GM19324 (cell line): ENCODE data around the gene DDX1.
"Not testable (repeated sequence)": the region's sequence is repeated elsewhere in the genome, so short reads cannot be mapped to it uniquely, and the experiment has no call there.

Experiments
- ATAC-seq: cut with Tn5 transposase; IDR thresholded peaks from one replicate; pipeline ENCODE4 v1.9.1; 2021; ENCODE audit warnings: mild to moderate bottlenecking, moderate library complexity; ENCODE audit not compliant: unreplicated experiment, low FRiP score

DDX1 gene

DNA sequence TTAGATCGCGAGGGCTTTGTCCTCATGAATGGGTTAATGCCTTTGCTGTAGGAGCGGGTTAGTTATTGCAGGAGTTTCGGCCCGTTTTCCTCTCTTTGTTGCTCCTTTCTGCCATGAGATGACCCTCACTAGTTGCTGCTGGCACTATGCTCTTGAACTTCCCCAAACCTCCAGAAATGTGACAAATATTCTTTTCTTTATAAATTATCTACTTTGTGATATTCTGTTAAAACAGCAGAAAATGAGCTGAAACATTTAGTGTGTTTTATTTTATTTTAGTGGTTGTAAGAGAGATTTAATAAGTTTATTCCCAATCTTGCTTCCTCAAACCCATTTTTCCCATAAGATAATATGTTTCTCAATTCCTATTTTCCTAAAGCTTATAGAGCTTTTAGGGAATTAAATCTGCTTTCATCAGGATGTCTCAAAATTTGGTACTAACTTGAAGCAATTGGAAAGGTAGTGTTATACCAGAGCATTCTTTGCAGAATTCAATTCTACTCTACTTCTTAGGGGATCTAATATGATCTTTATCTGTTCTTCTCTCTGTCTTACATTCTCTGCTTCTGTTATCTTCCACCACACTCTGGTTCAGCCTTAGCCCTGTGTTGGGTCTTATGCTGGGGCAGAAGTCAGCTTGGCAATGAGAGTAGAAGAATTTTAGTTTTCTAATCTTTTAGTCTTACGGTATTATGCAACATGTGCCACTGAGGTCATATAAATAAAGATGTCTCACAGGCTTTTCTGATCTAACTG, 23.1 kb downstream of the DDX1 start:
- ATAC-seq: no peak

DNA sequence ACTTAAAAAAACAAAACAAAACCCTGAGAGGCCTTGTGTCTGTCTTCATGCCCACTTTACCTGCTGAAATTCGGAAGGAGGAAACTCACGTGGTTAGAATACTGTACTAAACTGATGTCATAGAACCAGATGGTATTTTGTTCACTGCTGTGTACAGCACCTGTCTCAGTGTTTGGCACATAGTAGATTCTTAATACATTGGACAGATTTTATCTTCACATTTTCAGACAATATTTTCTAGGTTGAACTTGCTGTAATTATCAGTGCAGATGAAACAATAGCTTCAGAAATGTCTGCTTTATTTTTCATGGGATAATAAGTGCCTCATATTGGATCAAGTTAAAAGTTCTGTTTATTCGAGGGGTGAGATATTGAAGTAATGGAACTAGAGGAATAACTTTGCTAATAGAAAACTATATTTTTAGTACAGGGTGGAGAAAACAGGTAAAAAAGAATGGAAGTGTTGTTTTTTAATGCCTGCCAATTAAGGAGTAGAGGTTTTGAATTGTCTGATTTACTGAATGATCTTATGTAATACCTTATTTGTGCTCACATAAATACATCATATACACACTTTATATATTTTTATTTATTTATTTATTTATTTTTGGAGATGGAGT, 23.7 kb downstream of the DDX1 start:
- no peak for ATAC-seq

DNA sequence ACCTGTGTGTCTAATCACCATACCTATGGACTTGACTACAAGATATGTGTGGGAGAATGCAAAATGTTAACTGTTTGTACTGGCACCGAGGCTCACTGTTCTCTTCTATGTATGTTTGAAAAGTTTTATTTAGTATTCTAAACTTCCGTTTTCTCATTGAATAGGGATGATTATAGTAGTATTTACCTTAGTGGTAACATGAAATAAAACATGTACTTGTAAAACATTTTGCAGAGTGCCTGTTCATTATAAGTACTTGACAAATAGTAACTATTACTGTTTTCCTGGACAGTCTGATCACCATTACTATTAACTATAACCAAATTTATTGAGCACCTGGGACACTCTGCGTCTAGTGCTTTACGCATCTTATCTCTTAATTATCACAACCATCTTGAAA, 24.8 kb downstream of the DDX1 start:
- no peak for ATAC-seq

DNA sequence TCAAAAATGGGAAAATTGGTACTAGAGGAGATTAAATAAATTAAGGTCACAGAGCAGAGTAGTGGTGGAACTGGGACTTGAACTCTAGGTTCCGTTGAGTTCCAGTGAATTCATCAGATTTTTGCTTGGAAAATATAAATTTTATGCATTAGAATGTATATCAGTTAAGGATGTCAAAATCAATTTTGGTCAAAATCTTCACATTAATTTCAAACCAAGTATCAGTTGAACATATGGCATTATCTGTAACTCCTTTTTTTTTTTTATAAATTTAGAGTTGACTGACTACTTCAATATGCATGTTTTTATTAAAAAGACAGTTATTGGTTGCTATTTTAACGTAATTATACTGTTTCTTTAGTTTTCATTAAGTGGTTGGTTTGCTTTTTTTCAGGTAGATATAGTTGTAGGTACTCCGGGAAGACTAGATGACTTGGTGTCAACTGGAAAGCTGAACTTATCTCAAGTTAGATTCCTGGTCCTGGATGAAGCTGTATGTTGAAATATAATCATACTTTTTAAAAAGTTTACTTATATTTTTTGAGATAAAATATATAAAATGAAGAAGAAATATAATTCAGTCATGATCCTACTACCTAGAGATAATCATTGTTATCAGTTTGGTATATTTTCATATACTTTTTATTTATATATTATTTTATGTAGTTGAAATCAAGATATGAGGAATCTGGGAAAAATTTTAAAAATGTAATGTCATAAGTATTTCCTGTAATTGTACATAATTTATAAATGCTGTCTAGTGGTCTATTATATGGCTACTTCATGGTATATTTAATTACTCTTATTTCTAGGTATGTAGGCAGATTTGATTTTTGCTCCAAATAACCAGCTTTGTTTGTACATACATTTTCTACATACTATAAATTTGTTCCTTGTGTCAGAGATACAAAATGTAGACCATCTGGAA, 25.4 kb downstream of the DDX1 start:
- ATAC-seq: no peak

DNA sequence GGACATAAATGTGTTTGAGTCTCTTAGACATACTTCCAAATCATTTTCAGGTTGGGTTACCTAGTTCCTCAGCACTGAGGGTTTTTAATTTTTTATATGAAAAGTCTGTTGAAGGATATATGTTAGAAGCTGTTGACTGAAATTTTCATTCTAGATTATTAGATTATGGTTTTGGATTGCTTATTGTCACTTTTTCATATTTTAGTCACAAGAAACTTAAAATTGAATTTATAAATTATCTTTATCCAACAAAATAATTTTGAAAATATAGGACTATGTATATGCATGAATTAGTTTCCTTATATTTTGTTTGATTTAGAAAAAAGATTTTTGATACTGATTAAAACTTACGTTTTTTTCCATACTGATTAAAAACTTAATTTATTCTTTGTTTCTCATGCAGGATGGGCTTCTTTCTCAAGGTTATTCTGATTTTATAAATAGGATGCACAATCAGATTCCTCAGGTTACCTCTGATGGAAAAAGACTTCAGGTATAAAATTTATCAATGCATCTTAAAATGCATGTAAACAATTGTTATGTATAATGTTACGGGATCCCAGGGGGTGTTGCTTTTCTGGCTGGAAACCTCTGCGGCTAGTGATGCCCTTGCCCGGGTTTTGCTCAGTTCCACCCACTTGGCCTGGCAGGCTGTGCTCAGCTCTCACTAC, 26.2 kb downstream of the DDX1 start:
- no peak for ATAC-seq

DNA sequence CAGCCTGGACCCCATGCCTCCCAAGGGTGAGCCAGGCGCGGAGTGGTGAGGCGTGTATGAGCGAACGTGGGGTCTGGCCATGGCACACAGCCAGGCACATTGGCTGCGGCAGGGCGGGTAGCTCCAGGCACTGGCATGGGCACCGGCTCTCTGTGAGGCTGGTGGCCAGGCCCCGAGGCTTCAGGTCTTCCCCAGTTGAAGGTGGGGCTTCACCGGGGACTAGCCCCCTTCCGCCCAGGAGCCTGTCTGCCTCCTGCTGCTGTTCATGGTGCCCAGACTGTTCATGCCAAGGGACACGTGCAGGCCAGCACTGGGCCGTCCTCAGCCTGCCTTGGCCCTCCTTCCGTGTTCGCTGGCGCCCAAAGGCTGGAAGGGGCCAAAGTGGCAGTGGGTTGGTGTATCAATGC, 26.8 kb downstream of the DDX1 start:
- ATAC-seq: no peak

DNA sequence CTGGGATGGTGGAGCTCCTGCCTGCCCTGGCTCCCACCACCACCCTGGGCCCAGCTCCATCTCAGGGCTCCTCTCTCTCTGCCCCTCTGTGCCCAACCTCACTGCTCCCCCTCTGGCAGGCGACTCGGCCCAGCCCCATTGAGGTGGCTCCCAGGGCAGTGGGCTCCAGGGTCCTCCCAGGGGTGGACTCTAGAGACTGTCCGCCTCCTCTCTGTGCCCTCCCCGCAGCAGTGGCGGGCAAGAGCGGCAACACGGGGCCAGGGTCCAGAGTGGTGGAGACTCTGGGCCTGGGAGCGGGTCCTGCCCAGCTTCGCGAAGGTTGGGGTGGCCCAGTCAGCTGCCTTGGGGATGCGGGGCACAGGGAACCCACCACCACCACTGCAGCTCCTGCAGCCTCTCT, 27.4 kb downstream of the DDX1 start:
- ATAC-seq: no peak

DNA sequence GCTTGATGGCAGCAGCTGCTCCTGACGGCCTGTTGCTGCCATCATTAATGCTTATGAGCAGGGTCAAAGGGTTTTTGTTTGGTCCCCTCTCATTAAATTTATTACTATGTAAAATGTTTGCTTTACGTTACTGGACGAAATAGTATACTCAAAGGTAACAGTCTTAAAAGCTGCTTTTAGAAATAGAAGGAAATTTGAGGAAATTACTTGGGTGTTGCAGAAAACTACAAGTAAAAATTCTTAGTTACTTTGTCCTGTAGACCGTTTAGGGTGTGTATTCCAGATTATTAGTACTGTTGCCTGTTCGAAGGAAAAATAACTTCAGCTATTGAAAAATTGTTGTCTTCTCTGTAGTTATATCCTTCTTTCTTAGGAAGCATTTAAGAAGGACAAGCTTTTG, 27.8 kb downstream of the DDX1 start:
- ATAC-seq: no peak

DNA sequence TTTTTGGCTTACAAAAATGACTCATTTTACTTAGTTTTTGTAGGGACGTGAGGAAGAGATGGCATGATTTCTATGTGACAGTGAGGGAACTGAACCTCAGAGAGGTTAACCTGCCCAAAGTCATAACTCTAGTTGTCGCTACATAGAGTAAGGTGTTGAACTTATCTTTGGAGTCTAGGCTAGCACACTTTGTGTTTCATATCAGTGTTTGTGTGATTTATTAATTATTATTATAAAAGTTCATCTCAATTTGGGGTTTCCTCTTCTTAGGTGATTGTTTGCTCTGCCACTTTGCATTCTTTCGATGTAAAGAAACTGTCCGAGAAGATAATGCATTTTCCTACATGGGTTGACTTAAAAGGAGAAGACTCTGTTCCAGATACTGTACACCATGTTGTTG, 28.3 kb downstream of the DDX1 start:
- ATAC-seq: no peak

DNA sequence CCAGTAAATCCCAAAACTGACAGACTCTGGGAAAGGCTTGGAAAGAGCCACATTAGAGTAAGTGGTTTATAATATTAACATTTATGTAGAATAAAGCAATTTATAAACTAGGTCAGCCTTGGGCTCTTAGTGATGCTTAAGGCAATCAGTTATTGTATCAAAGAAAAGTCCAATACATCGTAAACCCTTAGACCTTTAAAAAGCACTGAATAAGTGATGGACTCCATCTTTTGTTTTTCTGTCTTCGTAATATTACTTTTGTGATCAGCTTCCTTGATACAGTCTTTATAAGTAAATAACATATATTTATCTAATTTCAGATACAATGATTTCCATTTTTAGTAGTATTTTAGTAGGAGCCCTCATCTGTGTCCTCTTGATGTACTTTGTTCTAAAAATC, 28.7 kb downstream of the DDX1 start:
- ATAC-seq: no peak

DNA sequence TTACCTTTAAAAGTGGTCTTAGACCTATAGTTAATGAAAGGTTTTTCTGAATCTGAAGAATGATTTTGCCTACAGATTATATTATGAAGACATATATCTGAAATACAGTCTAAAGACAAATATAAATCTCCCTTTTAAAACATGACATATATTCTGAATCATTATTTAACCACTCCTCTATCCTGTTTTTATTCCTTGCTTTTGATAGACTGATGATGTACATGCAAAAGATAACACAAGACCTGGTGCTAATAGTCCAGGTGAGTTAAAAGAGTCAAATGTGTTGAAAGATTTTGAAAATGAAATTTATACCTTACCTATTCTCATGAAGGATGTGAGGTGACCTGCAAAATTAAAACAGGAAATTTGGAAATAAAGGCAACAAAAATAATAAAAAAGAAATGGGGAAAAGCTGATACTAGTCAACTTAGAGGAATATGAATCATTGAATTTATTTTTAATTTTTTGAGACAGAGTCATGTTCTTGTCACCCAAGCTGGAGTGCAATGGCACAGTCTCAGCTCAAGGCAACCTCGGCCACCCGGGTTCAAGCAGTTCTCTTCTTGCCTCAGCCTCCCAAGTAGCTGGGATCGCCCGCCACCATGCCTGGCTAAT, 29.3 kb downstream of the DDX1 start:
- ATAC-seq: no peak

DNA sequence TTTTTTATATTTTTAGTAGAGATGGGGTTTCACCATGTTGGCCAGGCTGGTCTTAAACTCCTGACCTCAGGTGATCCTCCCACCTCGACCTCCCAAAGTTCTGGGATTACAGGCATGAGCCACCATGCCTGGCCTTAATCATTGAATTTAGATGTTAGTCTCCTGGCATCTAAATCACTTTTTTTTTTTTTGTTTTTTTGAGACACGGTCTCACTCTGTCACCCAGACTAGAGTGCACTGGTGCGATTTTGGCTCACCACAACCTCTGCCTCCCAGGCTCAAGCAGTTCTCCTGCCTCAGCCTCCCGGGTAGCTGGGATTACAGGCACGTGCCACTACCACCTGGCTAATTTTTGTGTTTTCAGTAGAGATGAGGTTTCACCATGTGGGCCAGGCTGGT, 29.8 kb downstream of the DDX1 start:
- ATAC-seq: not testable (repeated sequence)

DNA sequence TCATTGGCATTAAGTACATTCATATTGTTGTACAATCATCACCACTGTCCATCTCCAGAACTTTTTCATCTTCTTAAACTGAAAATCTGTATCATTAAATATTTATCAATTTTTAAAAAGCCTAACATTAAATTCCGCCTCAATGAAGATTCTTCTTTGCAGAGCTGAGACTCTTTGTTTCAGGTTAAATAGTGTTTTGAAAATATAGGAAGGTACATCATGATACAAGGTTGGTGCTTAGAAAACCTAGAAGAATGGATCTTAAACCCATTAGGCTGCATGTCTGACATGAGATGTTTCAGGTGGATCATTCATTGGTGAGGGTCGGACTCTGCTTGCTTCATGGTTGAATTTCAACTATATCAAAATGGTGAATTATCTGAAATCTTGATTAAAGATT, 30.5 kb downstream of the DDX1 start:
- ATAC-seq: no peak

DNA sequence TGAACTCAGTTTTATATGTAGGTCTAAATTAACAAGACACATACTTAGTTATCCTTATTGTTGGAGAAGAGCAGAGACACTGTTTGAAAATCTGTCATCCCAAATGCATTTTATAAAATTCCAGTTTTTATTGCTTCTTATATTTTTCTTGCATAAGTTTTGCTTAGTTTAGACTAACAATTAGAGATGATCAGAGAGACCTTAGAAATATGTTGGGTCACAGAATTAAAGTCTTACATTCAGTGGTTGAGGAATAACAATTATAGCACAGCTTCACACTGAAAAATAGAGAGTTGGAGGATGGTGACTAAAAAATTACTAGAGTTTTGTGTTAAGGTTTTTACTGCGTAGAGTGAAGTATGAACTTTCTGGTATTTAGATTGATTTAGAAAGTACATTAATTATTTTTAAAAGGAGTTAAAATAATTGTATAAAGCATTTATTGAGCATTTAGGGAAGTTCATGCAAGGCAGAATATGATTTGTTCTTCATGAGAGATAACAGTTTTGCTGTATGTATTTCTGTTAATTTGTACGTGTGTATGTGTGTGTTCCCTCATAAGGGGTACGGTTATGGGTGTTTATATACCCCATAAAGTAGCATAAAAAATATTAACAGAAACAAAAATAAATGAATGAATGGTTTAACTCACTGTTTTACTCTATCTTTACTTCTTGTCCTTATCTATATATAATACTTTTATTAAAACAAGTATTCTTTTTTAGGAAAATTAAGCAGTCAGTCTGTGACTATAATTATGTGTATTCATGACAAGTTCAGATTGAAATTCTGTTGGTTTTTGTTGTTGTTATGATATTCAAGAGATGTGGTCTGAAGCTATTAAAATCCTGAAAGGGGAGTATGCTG, 31.2 kb downstream of the DDX1 start:
- no peak for ATAC-seq

DNA sequence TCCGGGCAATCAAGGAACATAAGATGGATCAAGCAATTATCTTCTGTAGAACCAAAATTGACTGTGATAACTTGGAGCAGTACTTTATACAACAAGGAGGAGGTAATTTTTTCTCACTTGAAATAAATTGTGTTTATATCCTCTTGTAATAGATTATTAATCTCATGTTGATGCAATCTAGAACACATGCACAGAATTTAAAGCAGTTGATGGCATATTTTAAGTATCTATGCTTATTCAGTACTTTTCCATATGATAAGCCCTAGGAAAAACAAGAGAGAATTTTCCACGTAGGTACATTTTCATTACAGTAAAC, 31.8 kb downstream of the DDX1 start:
- ATAC-seq: no peak

DNA sequence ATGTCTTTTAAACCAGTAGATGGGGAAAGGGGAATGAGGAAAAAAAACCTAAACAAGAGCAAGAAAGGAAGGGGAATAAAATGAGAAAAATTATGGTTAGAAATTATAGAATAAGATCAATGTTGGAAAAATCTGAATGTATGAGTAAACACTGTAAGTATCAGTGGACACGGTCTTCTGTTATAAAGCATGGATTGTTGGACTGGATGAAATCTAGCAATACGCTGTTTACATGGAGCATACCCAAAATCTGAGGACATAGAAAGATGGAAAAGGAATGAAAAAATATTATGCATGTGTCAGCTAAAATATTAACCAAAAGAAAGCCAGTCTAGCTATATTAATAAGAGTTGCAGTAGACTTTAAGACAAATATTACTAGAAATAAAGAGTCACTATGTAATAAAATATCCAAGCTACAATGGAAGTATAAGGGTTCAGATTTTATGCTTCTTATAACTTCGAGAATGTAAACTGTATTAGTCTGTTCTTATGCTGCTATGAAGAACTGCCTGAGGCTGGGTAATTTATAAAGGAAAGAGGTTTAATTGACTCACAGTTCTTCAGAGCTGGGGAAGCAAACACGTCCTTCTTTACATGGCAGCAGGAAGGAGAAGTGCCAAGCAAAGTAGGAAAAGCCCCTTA, 32.4 kb downstream of the DDX1 start:
- no peak for ATAC-seq

DNA sequence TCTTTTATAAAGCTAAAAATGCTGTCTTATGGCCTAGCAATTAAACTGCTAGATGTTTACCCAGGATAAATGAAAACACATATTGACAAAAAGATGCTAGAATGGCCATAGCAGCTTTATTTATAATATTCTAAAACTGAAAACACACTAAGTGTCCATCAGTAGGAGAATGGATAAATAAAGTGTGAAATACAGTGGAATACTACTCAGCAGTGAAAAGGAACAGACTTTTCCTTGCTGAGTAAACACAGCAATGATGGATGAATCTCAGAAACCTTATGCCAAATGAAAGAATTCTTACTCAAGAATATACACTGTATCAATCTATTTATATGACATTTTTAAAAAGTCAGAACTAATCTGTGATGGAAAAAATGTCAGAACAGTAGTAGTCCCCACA, 33.2 kb downstream of the DDX1 start:
- ATAC-seq: no peak

DNA sequence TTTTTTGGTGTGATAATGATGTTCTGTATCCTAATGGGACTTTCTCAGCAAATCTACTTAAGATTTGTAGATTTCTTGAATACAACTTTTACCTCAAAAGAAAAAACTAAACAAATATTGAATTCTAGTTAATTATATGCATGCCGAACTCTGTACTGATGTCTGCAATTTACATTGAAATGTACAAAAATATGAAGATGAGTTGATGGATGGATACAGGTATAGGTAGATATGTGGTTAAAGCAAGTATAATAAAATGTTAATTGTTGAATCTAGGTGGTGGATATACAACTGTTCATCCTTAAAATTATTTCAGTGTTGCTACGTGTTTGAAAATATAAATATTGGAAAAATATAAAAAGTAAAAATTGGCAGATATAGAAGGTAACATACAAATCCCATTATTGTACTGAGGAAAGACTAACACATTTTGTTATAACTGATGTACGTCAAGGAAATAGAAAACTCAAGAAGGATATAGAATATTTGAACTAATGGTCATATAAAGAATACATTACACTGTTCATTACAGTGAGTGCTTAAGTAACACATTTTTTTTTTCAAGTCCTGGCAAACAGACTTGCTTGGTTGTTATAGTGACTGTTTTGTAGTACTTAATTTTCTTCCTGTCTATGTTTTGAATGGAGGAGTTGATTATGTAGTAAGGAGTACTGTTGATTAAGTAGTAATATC, 33.8 kb downstream of the DDX1 start:
- ATAC-seq: no peak

DNA sequence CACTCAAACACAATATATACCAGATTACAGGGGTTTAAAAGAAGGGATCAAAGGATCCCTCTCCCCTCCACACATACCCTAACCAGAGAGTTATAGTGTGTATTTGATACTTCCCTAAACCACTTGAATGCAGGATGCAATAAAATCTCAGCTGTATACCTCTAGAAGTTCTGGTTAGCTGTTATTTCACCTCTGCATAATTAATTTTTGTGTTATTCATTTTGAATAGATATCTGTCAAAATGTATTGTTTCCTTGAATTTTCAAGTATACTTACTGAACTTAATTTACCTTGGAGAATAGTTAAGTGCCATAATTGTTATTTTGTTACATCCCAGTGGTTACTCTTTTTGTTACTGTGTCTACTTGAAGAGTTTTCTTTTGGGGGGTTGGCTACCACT, 34.5 kb downstream of the DDX1 start:
- ATAC-seq: no peak
